Activated CD8-positive, alpha-beta memory T cell treated with anti-CD3 and anti-CD28 coated beads for 24 hours (primary cell): Measurements from ENCODE around the gene EZH2.

Experiments
- DNase-seq: peaks from one replicate; pipeline ENCODE4 v3.0.0-alpha.2; 2020

EZH2 gene

DNA sequence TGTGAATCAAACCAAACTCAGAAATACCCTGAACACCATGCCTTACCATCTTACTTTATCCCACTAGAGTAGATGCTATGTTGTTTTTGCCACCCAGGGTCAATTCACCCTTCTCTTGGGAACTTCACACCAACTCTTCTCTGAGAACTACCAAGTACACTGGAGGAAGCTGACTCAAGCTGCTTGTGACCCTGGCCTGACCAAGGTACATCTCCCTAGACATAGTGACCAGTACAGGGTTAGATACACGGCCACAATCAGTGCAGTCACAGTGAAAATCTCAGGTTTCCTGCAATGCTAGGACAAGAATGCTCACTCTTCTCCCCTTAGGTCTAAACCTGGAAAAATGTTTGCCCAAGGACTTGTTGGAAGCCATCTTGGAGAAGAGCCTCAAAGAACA lies 31.8 kb downstream of the EZH2 start:
- DNase-seq: no peak

DNA sequence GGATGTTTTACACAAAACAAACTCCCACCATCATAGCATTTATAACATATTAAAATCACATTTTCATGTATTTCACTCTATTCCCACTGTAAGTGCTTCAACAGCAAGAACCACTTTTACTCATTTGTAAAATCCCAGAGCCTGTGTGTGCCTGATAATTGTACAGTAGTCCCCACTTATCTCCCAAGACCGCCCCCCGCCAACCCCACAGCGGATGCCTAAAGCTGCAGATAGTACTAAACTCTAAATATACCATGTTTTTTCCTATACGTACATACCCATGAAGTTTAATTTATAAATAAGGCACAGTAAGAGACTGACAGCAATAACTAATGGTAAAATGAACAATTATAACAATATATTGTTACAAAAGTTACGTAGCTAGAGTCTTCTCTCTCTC lies 33.5 kb downstream of the EZH2 start:
- DNase-seq: no peak

GRCh38 chr7:148849393-148850098 lies 34.5 kb downstream of the EZH2 start:
- DNase-seq: no peak

- DNase-seq: no peak
Measured at GRCh38 chr7:148847815-148848734, 36.0 kb downstream of the EZH2 start.

DNA sequence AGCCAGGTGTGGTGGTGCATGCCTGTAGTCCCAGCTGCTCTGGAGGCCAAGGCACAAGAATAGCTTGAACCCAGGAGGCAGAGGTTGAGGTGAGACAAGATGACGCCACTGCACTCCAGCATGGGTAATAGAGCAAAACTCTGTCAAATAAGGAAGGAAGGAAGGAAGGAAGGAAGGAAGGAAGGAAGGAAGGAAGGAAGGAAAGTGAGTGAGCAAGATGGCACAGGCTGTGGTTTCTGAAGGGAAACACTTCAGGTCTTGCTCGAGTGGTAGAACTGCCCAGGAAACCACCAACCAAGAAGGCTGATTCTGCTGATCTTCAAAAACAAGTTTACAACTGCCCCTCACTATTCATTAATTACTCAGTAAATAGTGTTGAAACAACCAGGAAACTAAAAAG lies 45.2 kb downstream of the EZH2 start:
- DNase-seq: no peak

GRCh38 chr7:148835854-148836253 lies 48.2 kb downstream of the EZH2 start:
- DNase-seq: no peak

DNA sequence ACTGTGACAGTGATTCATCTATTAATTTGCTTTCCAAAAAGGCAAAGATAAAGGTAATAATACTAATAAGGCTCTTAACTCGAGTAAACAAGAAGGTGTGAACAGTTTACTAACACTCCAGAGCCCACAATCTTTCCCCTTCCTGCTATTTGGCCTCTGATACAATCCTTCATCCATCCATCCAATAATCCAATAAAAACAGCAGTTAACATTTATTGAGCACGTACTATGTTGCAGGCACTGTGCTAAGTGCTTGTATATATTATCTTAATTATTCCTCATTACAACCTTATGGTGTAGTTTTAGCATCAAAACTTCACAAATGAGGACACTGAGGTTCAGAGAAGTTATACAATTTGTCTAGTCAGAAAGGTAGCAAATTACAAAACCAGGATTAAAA lies 49.5 kb downstream of the EZH2 start:
- no peak for DNase-seq

- no peak for DNase-seq
Measured at GRCh38 chr7:148831782-148832181, 52.3 kb downstream of the EZH2 start.

DNA sequence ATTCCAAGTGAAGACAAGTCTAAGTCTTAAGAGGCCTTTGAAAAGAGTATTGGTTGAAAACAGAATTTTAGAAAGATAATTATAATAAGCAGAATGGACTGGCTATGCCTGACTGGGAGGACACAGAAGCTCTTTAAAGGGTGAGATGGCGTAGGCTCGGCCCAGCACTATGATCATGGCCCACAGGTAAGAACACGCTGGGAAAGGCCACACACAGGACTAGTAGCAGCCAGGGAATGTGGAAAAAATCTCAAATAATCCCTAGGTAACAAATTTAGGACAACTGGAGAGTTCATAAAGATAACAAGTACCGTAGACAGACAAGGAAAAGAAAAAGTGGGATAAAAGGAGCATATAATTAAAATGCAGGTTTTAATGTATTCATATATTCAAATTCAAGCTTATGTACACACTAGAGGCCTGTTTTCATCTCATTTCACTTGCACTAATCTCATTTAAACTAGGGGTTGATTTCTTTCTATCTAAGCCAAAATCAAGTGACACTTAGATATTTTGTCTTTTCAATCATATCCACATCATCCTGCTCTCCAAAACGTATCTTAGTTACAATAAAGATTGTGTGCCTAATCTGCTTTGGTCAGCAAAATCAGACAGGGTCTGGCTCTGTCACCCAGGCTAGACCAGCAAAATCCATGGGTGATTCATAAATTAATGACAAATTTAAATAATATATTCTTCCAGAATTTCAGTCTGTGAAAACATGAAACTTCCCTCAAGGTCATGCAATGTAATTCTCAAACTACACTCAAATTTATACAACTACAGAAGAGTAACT lies 53.0 kb downstream of the EZH2 start:
- DNase-seq: no peak

- no peak for DNase-seq
Measured at GRCh38 chr7:148828965-148829364, 55.1 kb downstream of the EZH2 start.

- no peak for DNase-seq
Measured at GRCh38 chr7:148825338-148825737, 58.8 kb downstream of the EZH2 start.

DNA sequence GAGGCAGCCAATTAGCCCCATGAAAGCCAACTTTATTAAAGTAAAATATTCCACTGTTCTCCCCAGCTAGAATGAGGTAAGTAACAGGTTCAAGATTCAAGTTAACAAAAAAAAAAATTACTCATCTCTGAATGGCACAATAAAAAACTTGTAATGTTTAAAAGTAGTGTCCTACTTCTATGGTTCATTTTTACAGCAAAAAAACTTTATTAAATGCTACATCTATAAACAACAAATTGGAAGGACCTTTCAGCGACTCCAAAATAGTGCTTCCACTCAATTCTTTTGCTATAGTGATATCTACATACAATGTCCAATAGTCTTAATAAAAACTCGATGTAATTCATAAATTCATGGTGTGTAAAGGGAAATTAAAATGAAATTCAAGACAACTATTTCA lies 59.2 kb downstream of the EZH2 start:
- DNase-seq: no peak

DNA sequence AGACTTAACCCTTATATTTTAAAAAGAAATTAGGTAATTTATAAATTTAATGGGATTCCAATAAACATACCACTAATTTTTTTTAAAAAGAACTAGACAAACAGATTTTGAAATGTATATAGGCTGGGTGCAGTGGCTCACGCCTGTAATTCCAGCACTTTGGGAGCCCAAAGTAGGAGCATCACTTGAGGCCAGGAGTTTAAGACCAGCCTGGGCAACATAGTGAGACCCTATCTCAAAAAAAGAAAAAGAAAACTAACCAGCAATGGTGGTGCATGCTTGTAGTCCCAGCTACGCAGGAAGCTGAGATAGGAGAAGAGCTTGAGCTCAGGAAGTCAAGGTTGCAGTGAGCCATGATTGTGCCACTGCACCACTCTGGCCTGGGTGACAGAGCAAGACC lies 62.7 kb downstream of the EZH2 start:
- DNase-seq: no peak

DNA sequence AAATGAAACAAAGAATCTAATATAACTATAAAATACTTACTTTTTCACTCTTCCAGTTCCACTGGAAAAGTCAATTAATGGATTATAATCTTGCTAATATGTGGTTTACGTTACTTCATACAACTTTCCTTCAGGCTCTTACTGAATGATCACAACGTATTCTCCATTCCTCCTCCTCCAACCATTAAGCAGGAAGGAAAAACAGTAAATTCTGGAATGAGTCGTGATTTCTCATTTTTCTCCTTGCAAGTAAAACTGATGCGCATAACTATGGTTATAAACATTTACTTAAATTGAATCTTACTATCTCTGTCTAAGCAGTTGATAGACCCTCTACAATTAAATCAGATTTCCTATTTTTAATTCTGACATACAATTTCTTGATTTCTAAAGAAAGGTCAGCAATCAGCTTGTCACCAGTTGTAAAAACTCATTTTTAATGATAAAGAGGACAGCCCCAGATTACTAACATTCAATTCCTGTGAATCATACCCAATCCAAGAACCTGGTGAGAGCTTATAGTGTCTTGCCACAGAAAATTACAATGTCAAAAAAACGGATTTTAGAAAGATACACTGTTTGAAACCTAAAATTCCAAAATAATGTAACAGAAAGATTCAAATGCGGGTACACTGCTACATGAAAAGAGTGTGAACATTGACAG lies 64.3 kb downstream of the EZH2 start:
- no peak for DNase-seq

DNA sequence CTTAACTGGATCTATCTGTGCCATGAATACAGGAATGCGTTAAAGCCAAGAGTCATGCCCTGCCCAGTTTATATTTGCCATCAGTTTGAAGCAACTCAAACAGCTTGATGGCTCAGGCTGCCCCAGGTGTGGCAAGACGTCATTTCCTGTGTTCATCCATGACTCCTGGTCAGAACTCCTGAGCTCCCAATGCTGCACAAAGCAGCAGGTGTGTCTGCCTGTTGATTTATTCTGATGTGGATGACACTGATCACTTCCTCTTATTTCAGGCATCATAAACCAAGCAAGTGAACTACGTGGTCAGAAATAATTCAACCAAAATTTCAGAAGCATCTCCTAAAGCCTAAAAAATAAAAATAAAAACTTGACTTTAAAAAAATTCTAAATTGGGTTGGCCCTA lies 68.5 kb downstream of the EZH2 start:
- DNase-seq: no peak

GRCh38 chr7:148814922-148815559 lies 69.0 kb downstream of the EZH2 start:
- no peak for DNase-seq

GRCh38 chr7:148813890-148814289 lies 70.2 kb downstream of the EZH2 start:
- DNase-seq: no peak

DNA sequence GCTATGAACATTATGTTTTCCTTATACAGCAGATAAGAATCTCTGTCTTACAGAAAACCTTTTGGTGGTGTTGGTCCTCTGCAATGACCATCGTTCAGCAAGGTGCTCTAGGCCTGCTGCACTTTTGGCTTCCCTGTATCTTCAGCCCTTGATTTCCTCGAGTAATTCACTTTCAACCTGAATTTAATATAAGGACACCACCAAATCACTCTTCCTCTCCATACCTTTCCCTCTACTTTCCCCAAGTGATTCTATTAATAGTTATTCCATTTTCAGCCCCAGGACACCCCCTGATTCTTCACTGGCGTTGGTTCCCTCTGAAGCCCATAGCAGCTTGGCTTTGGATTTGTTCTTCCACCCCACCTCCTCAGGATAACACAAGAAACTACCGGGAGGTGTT lies 72.2 kb downstream of the EZH2 start:
- DNase-seq: no peak

GRCh38 chr7:148809856-148810255 lies 74.2 kb downstream of the EZH2 start:
- DNase-seq: no peak

DNA sequence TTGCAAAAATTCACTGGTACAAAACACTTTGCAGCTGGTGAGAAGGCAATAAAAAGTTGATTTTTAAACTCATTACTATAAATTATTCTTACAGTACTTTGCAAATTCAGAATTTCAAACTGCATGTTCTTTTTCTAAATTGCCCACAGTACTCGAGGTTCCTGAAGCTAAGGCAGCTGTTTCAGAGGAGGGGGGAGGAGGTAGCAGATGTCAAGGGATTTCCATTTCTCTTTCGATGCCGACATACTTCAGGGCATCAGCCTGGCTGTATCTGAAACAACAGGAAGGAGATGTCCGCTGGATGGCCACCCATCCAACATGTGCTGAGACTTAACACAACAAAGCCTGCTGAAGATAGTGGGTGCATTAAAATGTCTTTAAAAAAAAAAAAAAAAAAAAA lies 76.7 kb downstream of the EZH2 start:
- DNase-seq: no peak

DNA sequence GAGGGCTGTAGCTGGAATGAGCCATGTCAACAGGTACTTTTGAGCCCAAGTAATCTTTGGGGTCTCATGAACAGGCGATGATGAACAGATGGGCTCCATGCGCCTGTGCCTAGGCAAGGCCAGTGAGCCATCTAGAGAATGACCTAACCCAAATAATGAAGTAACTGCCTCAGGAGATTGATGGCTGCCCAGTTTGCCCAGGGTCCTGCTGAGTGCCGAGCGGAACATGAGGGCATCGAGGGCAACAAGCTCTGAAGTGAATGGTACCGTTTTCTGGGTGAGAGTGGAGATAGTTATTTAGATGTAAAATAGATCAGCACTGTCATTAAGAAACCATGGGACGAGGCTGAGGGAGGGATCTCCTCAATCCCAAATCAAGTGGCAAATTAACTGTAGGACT lies 77.9 kb downstream of the EZH2 start:
- DNase-seq: no peak
